GM18858 (cell line): ENCODE results near the gene MEF2D.

Source experiments
- ATAC-seq: cut with Tn5 transposase; IDR thresholded peaks from one replicate; pipeline ENCODE4 v1.9.1; 2021; ENCODE audit not compliant: unreplicated experiment

MEF2D gene

GRCh38 chr1:156430866-156431265 is 69.7 kb downstream of the MEF2D start:
- ATAC-seq, result no peak

- no peak for ATAC-seq
Observed at GRCh38 chr1:156430303-156430702, 70.3 kb downstream of the MEF2D start.

- ATAC-seq, result no peak
Observed at GRCh38 chr1:156429313-156430060, 71.1 kb downstream of the MEF2D start.

- no peak for ATAC-seq
Observed at GRCh38 chr1:156428746-156429288, 71.8 kb downstream of the MEF2D start.

GRCh38 chr1:156427957-156428356 is 72.6 kb downstream of the MEF2D start:
- ATAC-seq, result no peak

- ATAC-seq, result no peak
Observed at GRCh38 chr1:156425943-156426342, 74.6 kb downstream of the MEF2D start.

- ATAC-seq, result no peak
Observed at GRCh38 chr1:156424806-156425432, 75.7 kb downstream of the MEF2D start.

- no peak for ATAC-seq
Observed at GRCh38 chr1:156423422-156424352, 76.9 kb downstream of the MEF2D start.

GRCh38 chr1:156422602-156423091 is 77.9 kb downstream of the MEF2D start:
- no peak for ATAC-seq

GRCh38 chr1:156421939-156422601 is 78.5 kb downstream of the MEF2D start:
- ATAC-seq, result no peak

GRCh38 chr1:156421062-156421938 is 79.3 kb downstream of the MEF2D start:
- ATAC-seq, result no peak

GRCh38 chr1:156420205-156421061 is 80.1 kb downstream of the MEF2D start:
- no peak for ATAC-seq

GRCh38 chr1:156419854-156420204 is 80.7 kb downstream of the MEF2D start:
- no peak for ATAC-seq

- ATAC-seq, result no peak
Observed at GRCh38 chr1:156418416-156419070, 82.0 kb downstream of the MEF2D start.

GRCh38 chr1:156417401-156418020 is 83.1 kb downstream of the MEF2D start:
- ATAC-seq, result no peak

- ATAC-seq, result no peak
Observed at GRCh38 chr1:156416993-156417392, 83.6 kb downstream of the MEF2D start.

- ATAC-seq, result no peak
Observed at GRCh38 chr1:156414461-156415064, 86.0 kb downstream of the MEF2D start.
